ENCODE results near the gene FKBP1A.

The FKBP1A gene

GRCh38 chr20:1386323-1386722 lies 6.5 kb downstream of the FKBP1A start:
- DNase-seq (ENCODE audit: low spot score), result no peak

GRCh38 chr20:1383623-1384404 lies 9.0 kb downstream of the FKBP1A start:
- DNase-seq (ENCODE audit: low spot score), result no peak

GRCh38 chr20:1382670-1383069 lies 10.2 kb downstream of the FKBP1A start:
- DNase-seq (ENCODE audit: low spot score), result no peak

- no peak for DNase-seq (ENCODE audit: low spot score)
Observed at GRCh38 chr20:1381753-1382591, 10.9 kb downstream of the FKBP1A start.

- DNase-seq (ENCODE audit: low spot score), result no peak
Observed at GRCh38 chr20:1378735-1379125, 14.1 kb downstream of the FKBP1A start.

GRCh38 chr20:1377984-1378734 lies 14.7 kb downstream of the FKBP1A start:
- no peak for DNase-seq (ENCODE audit: low spot score)

GRCh38 chr20:1377341-1377871 lies 15.4 kb downstream of the FKBP1A start:
- no peak for DNase-seq (ENCODE audit: low spot score)

- DNase-seq (ENCODE audit: low spot score), result no peak
Observed at GRCh38 chr20:1376408-1377270, 16.2 kb downstream of the FKBP1A start.

- DNase-seq (ENCODE audit: low spot score), result no peak
Observed at GRCh38 chr20:1376007-1376406, 16.8 kb downstream of the FKBP1A start.

GRCh38 chr20:1375515-1375914 lies 17.3 kb downstream of the FKBP1A start:
- no peak for DNase-seq (ENCODE audit: low spot score)

GRCh38 chr20:1374246-1374645 lies 18.6 kb downstream of the FKBP1A start:
- DNase-seq (ENCODE audit: low spot score), result no peak

GRCh38 chr20:1373614-1374013 lies 19.2 kb downstream of the FKBP1A start:
- no peak for DNase-seq (ENCODE audit: low spot score)

GRCh38 chr20:1373036-1373435 lies 19.8 kb downstream of the FKBP1A start:
- DNase-seq (ENCODE audit: low spot score), result no peak

- DNase-seq (ENCODE audit: low spot score), result no peak
Observed at GRCh38 chr20:1371830-1372539, 20.9 kb downstream of the FKBP1A start.

GRCh38 chr20:1371202-1371782 lies 21.6 kb downstream of the FKBP1A start:
- no peak for DNase-seq (ENCODE audit: low spot score)

GRCh38 chr20:1370548-1371110 lies 22.2 kb downstream of the FKBP1A start:
- no peak for DNase-seq (ENCODE audit: low spot score)

- no peak for DNase-seq (ENCODE audit: low spot score)
Observed at GRCh38 chr20:1369970-1370369, 22.9 kb downstream of the FKBP1A start.

- DNase-seq (ENCODE audit: low spot score), result no peak
Observed at GRCh38 chr20:1368448-1369199, 24.2 kb downstream of the FKBP1A start.

- no peak for DNase-seq (ENCODE audit: low spot score)
Observed at GRCh38 chr20:1367479-1367878, 25.4 kb downstream of the FKBP1A start.

Measured in CD4-positive, alpha-beta T cell treated with Interleukin-2 at 100 ng/mL for 4 hours (primary cell).